HL-60 (cell line): ENCODE data around the gene GTF2A1.

Experiments used
- DNase-seq, 2 experiments: peaks; one replicate each; pipeline ENCODE4 v3.0.0-alpha.2; 2010 to 2020; ENCODE audit warnings: low read depth in 1 of 2, low spot score in 1 of 2
- H3K27ac ChIP-seq: fragments of 250-450 bp; sonication (Bioruptor Pico); replicated peaks from 2 replicates; pipeline ENCODE4 v1.5.1; 2020; ENCODE audit warnings: mild to moderate bottlenecking, moderate library complexity
- H3K27me3 ChIP-seq: fragments of 250-450 bp; sonication (Bioruptor Pico); 2 replicates; pipeline ENCODE4 v1.5.1; 2021; ENCODE audit warnings: mild to moderate bottlenecking, moderate library complexity; ENCODE audit not compliant: insufficient read depth, poor library complexity, severe bottlenecking
- H3K4me3 ChIP-seq: replicated peaks from 2 replicates; pipeline ENCODE4 v1.5.1; 2011; ENCODE audit warnings: mild to moderate bottlenecking, control low read depth, low read length; ENCODE audit not compliant: insufficient read depth
- CTCF ChIP-seq: IDR thresholded peaks from one replicate; pipeline ENCODE4 v1.5.1; 2011; ENCODE audit warnings: low read length, control low read depth, inconsistent platforms; ENCODE audit not compliant: insufficient read depth
- GABPA ChIP-seq: IDR thresholded peaks from 2 replicates; pipeline ENCODE4 v1.6.1; 2012; ENCODE audit warnings: low read depth
- POLR2AphosphoS5 ChIP-seq: IDR thresholded peaks from 2 replicates; pipeline ENCODE4 v1.6.1; 2012; ENCODE audit warnings: low read depth
- REST ChIP-seq: IDR thresholded peaks from 2 replicates; pipeline ENCODE4 v1.6.1; 2012; ENCODE audit warnings: low read depth; ENCODE audit not compliant: insufficient replicate concordance
- SPI1 ChIP-seq: IDR thresholded peaks from 2 replicates; pipeline ENCODE4 v1.6.1; 2012; ENCODE audit warnings: low read depth, mild to moderate bottlenecking, borderline replicate concordance

The GTF2A1 gene

GRCh38 chr14:81192594-81192993, 28.2 kb downstream of the GTF2A1 start:
- no peak overlapping the region for H3K27ac ChIP-seq

GRCh38 chr14:81187832-81188522, 32.8 kb downstream of the GTF2A1 start:
- Histone ChIP-seq H3K4me3 (no peak overlapping the region), H3K27ac (no peak overlapping the region), H3K27me3 (no peaks in the 10 kb centered on the region)
- DNase-seq: no peak
- no peak for TF ChIP-seq REST
- TF ChIP-seq CTCF: no peak
- TF ChIP-seq POLR2AphosphoS5: no peak
- no peak for TF ChIP-seq GABPA
- no peak for TF ChIP-seq SPI1

More at GRCh38 chr14:81192594-81192993, 28.2 kb downstream of the GTF2A1 start:
- no peak for TF ChIP-seq SPI1
- Histone ChIP-seq H3K4me3 (no peak overlapping the region), H3K27me3 (no peaks in the 10 kb centered on the region)
- no peak for DNase-seq

- TF ChIP-seq GABPA (no peak), POLR2AphosphoS5 (no peak), CTCF (no peak), REST (no peak), SPI1 (no peak)
- Histone ChIP-seq H3K4me3 (no peak overlapping the region), H3K27me3 (no peaks in the 10 kb centered on the region), H3K27ac (no peak overlapping the region)
- DNase-seq: no peak
Measured at GRCh38 chr14:81179631-81180030, 41.1 kb downstream of the GTF2A1 start.

- H3K4me3 ChIP-seq: no peak overlapping the region
- no peaks in the 10 kb centered on the region for H3K27me3 ChIP-seq
- no peak overlapping the region for H3K27ac ChIP-seq
- no peak for DNase-seq
- TF ChIP-seq SPI1 (no peak), REST (no peak), POLR2AphosphoS5 (no peak), CTCF (no peak), GABPA (no peak)
Measured at GRCh38 chr14:81178063-81178462, 42.7 kb downstream of the GTF2A1 start.
